GM18858 (cell line): Measurements from ENCODE around the gene IL12RB1.

Experiments used
- ATAC-seq: cut with Tn5 transposase; IDR thresholded peaks from one replicate; pipeline ENCODE4 v1.9.1; 2021; ENCODE audit not compliant: unreplicated experiment

IL12RB1 gene

GRCh38 chr19:18086590-18087138 lies at the start of gene IL12RB1:
Gene IL12RB1, minus strand, starts transcription at chr19:18086934. Its CDS starts 111 bp downstream, at chr19:18086823.
- no peak for ATAC-seq

GRCh38 chr19:18135712-18136584 lies 49.2 kb upstream of the IL12RB1 start:
- no peak for ATAC-seq

- ATAC-seq, result no peak
Measured at GRCh38 chr19:18131841-18132596, 45.3 kb upstream of the IL12RB1 start.

- ATAC-seq, result no peak
Measured at GRCh38 chr19:18130523-18131242, 43.9 kb upstream of the IL12RB1 start.

- no peak for ATAC-seq
Measured at GRCh38 chr19:18128805-18129204, 42.1 kb upstream of the IL12RB1 start.

GRCh38 chr19:18128044-18128443 lies 41.3 kb upstream of the IL12RB1 start:
- ATAC-seq, result no peak

- no peak for ATAC-seq
Measured at GRCh38 chr19:18126097-18126496, 39.4 kb upstream of the IL12RB1 start.

GRCh38 chr19:18123819-18124218 lies 37.1 kb upstream of the IL12RB1 start:
- ATAC-seq, result no peak

- no peak for ATAC-seq
Measured at GRCh38 chr19:18122860-18123795, 36.4 kb upstream of the IL12RB1 start.

GRCh38 chr19:18122424-18122823 lies 35.7 kb upstream of the IL12RB1 start:
- ATAC-seq, result no peak

GRCh38 chr19:18121166-18121565 lies 34.4 kb upstream of the IL12RB1 start:
- no peak for ATAC-seq

GRCh38 chr19:18120127-18120526 lies 33.4 kb upstream of the IL12RB1 start:
- ATAC-seq, result no peak

- no peak for ATAC-seq
Measured at GRCh38 chr19:18119717-18120105, 33.0 kb upstream of the IL12RB1 start.

- ATAC-seq, result no peak
Measured at GRCh38 chr19:18119013-18119716, 32.4 kb upstream of the IL12RB1 start.

- no peak for ATAC-seq
Measured at GRCh38 chr19:18118420-18119012, 31.8 kb upstream of the IL12RB1 start.

- no peak for ATAC-seq
Measured at GRCh38 chr19:18117692-18118378, 31.1 kb upstream of the IL12RB1 start.

GRCh38 chr19:18117364-18117691 lies 30.6 kb upstream of the IL12RB1 start:
- ATAC-seq, result no peak

GRCh38 chr19:18114483-18114882 lies 27.7 kb upstream of the IL12RB1 start:
- ATAC-seq, result no peak

GRCh38 chr19:18113827-18114226 lies 27.1 kb upstream of the IL12RB1 start:
- no peak for ATAC-seq
